H1 (cell line): ENCODE results near the gene MRRF. TPM values are rescaled to one million over a fixed set of nuclear protein-coding genes. Genes with fewer than 3 reads are reported as not detected.

ENCODE experiments used
- CTCF ChIA-PET: fragments of 300-600 bp; sonication (Branson Sonifier 250); formaldehyde crosslinking; loops from one replicate; lab custom pipeline; 2021; ENCODE audit not compliant: partially characterized antibody; lab: Charles Lee
- POLR2A ChIA-PET: fragments of 300-600 bp; sonication (Branson Sonifier 250); formaldehyde crosslinking; loops from one replicate; lab custom pipeline; 2021; ENCODE audit warnings: inconsistent platforms; ENCODE audit not compliant: partially characterized antibody; lab: Charles Lee
- DNase-seq, 2 experiments: peaks; one replicate each; pipeline versions ENCODE4 v3.0.0 to v3.0.0-alpha.2; 2010 to 2022; ENCODE audit warnings: low spot score in 2 of 2, low read depth in 1 of 2, mixed read lengths in 1 of 2
- FAIRE-seq: peaks from 2 replicates; lab custom pipeline; 2011; peaks lifted over from hg19 to GRCh38; lab: Jason Lieb, UNC
- H2AFZ ChIP-seq: 2 replicates; pipeline ENCODE4 v1.8.1; 2012; ENCODE audit warnings: low read length, inconsistent platforms
- H2AK5ac ChIP-seq: 2 replicates; pipeline ENCODE4 v1.6.1; 2013; ENCODE audit warnings: low read depth, low read length
- H2BK120ac ChIP-seq: replicated peaks from 2 replicates; pipeline ENCODE3; 2013; ENCODE audit warnings: low read depth, low read length, inconsistent platforms
- H2BK12ac ChIP-seq: 2 replicates; pipeline ENCODE4 v1.6.1; 2013; ENCODE audit warnings: low read depth, low read length
- H2BK15ac ChIP-seq: 2 replicates; pipeline ENCODE4 v1.6.1; 2013; ENCODE audit warnings: low read length
- H2BK20ac ChIP-seq: 2 replicates; pipeline ENCODE4 v1.6.1; 2013; ENCODE audit warnings: low read length
- H2BK5ac ChIP-seq: 2 replicates; pipeline ENCODE4 v1.6.1; 2013; ENCODE audit warnings: low read depth, low read length
- H3K14ac ChIP-seq: 2 replicates; pipeline ENCODE4 v1.6.1; 2013; ENCODE audit warnings: inconsistent platforms; ENCODE audit not compliant: insufficient read length
- H3K18ac ChIP-seq: 2 replicates; pipeline ENCODE4 v1.6.1; 2013; ENCODE audit warnings: low read length; ENCODE audit errors: extremely low read depth
- H3K23ac ChIP-seq: 2 replicates; pipeline ENCODE4 v1.6.1; 2013; ENCODE audit warnings: inconsistent platforms; ENCODE audit not compliant: insufficient read length
- H3K23me2 ChIP-seq: 2 replicates; pipeline ENCODE4 v1.6.1; 2013; ENCODE audit warnings: low read depth, low read length
- H3K27ac ChIP-seq: 2 replicates; pipeline ENCODE4 v1.6.1; 2011; ENCODE audit warnings: low read depth, low read length, inconsistent platforms
- H3K27me3 ChIP-seq, 4 experiments: replicated peaks in 1 of 4; 1 replicate in 1 of 4; 2 replicates in 3 of 4; pipeline versions ENCODE4 v1.6.1 to v1.8.1; 2011 to 2013; ENCODE audit warnings: low read length in 3 of 4, mild to moderate bottlenecking in 3 of 4, inconsistent platforms in 2 of 4, mixed read lengths in 2 of 4, moderate library complexity in 1 of 4; ENCODE audit not compliant: control insufficient read depth in 3 of 4, insufficient read depth in 3 of 4; ENCODE audit errors: extremely low read depth in 1 of 4
- H3K36me3 ChIP-seq, 4 experiments: 2 replicates each; pipeline versions ENCODE4 v1.6.1 to v1.8.1; 2011 to 2013; ENCODE audit warnings: mild to moderate bottlenecking in 4 of 4, low read length in 3 of 4, moderate library complexity in 2 of 4, control low read depth in 1 of 4, inconsistent platforms in 1 of 4; ENCODE audit not compliant: insufficient read depth in 4 of 4, control insufficient read depth in 2 of 4
- H3K4ac ChIP-seq: replicated peaks from 2 replicates; pipeline ENCODE3; 2013; ENCODE audit warnings: low read length, low read depth, mixed read lengths, inconsistent platforms; ENCODE audit not compliant: insufficient read length
- H3K4me1 ChIP-seq, 4 experiments: replicated peaks in 1 of 4; 1 replicate in 1 of 4; 2 replicates in 3 of 4; pipeline versions ENCODE4 v1.6.1 to v1.8.1; 2011 to 2013; ENCODE audit warnings: low read length in 3 of 4, inconsistent platforms in 2 of 4, mixed read lengths in 1 of 4; ENCODE audit not compliant: insufficient read depth in 4 of 4, control insufficient read depth in 3 of 4
- H3K4me2 ChIP-seq, 2 experiments: 2 replicates each; pipeline versions ENCODE4 v1.6.1 to v1.8.1; 2011 to 2013; ENCODE audit warnings: low read depth in 2 of 2, low read length in 2 of 2, control low read depth in 1 of 2, inconsistent platforms in 1 of 2, mild to moderate bottlenecking in 1 of 2; ENCODE audit not compliant: insufficient read depth in 1 of 2
- H3K4me3 ChIP-seq, 4 experiments: fragments of 200-600, 300-600 bp in 1 of 4; sonication (generic), shearing (Covaris generic), sonication (Bioruptor Twin) in 1 of 4; 2 replicates each; pipeline versions ENCODE4 v1.5.1 to v1.8.1; 2011 to 2016; ENCODE audit warnings: low read length in 4 of 4, low read depth in 3 of 4, control low read depth in 2 of 4, inconsistent platforms in 2 of 4, mild to moderate bottlenecking in 2 of 4, mixed read lengths in 1 of 4, moderate library complexity in 1 of 4; ENCODE audit not compliant: insufficient read depth in 2 of 4; ENCODE audit errors: extremely low read depth in 1 of 4
- H3K56ac ChIP-seq: replicated peaks from 2 replicates; pipeline ENCODE3; 2013; ENCODE audit warnings: low read depth, mild to moderate bottlenecking, mixed read lengths, low read length, inconsistent platforms; ENCODE audit not compliant: insufficient read length
- H3K79me1 ChIP-seq: 2 replicates; pipeline ENCODE4 v1.6.1; 2013; ENCODE audit warnings: low read depth, low read length, control low read depth
- H3K79me2 ChIP-seq, 2 experiments: 2 replicates each; pipeline versions ENCODE4 v1.6.1 to v1.8.1; 2012 to 2013; ENCODE audit warnings: low read length in 2 of 2, mild to moderate bottlenecking in 2 of 2, inconsistent platforms in 1 of 2; ENCODE audit not compliant: insufficient read depth in 2 of 2, control insufficient read depth in 1 of 2
- H3K9ac ChIP-seq, 4 experiments: replicated peaks in 1 of 4; 1 replicate in 1 of 4; 2 replicates in 3 of 4; pipeline versions ENCODE4 v1.6.1 to v1.8.1; 2011 to 2013; ENCODE audit warnings: low read depth in 3 of 4, low read length in 3 of 4, control low read depth in 2 of 4, mild to moderate bottlenecking in 2 of 4, moderate library complexity in 2 of 4, inconsistent platforms in 1 of 4; ENCODE audit errors: extremely low read depth in 1 of 4
- H3K9me3 ChIP-seq, 2 experiments: 2 replicates each; pipeline versions ENCODE4 v1.6.1 to v1.8.1; 2012 to 2013; ENCODE audit warnings: mild to moderate bottlenecking in 2 of 2, moderate library complexity in 2 of 2, control low read depth in 1 of 2, inconsistent platforms in 1 of 2, low read depth in 1 of 2, low read length in 1 of 2, mixed read lengths in 1 of 2; ENCODE audit not compliant: insufficient read depth in 2 of 2
- H4K20me1 ChIP-seq, 2 experiments: replicated peaks in 1 of 2; 2 replicates each; pipeline versions ENCODE3 to v1.8.1; 2011 to 2013; ENCODE audit warnings: inconsistent platforms in 2 of 2, low read length in 2 of 2, mild to moderate bottlenecking in 1 of 2; ENCODE audit not compliant: insufficient read depth in 2 of 2, control insufficient read depth in 1 of 2
- H4K5ac ChIP-seq: 2 replicates; pipeline ENCODE4 v1.6.1; 2013; ENCODE audit warnings: low read length, low read depth, mixed read lengths, inconsistent platforms; ENCODE audit not compliant: insufficient read length
- H4K8ac ChIP-seq: 2 replicates; pipeline ENCODE4 v1.8.0; 2013; ENCODE audit warnings: mild to moderate bottlenecking, moderate library complexity, low read length, inconsistent platforms; ENCODE audit not compliant: insufficient read depth; ENCODE audit errors: extremely low read depth
- H4K91ac ChIP-seq: replicated peaks from 2 replicates; pipeline ENCODE3; 2013; ENCODE audit warnings: low read length, mixed read lengths, inconsistent platforms; ENCODE audit not compliant: insufficient read length
- BRCA1 ChIP-seq: IDR thresholded peaks from 2 replicates; pipeline ENCODE4 v1.6.1; 2012; ENCODE audit warnings: low read depth, low read length, improper control_type of control experiment
- CEBPB ChIP-seq: IDR thresholded peaks from 2 replicates; pipeline ENCODE4 v1.6.1; 2012; ENCODE audit warnings: low read depth, low read length
- HDAC2 ChIP-seq, 2 experiments: fragments of 300-600 bp in 1 of 2; sonication (generic) in 1 of 2; IDR thresholded peaks; 2 replicates each; pipeline ENCODE4 v1.6.1; 2011 to 2012; ENCODE audit warnings: low read depth in 2 of 2, low read length in 2 of 2, mild to moderate bottlenecking in 2 of 2, moderate library complexity in 2 of 2, borderline replicate concordance in 1 of 2, inconsistent platforms in 1 of 2
- MAX ChIP-seq: IDR thresholded peaks from 2 replicates; pipeline ENCODE4 v1.6.1; 2012; ENCODE audit warnings: inconsistent platforms
- PHF8 ChIP-seq: fragments of 200-600 bp; sonication (generic); conservative IDR thresholded peaks from 2 replicates; pipeline ENCODE4 v1.7.1; 2012; ENCODE audit warnings: low read depth, mild to moderate bottlenecking, inconsistent platforms, low read length, moderate library complexity
- RBBP5 ChIP-seq: IDR thresholded peaks from 2 replicates; pipeline ENCODE4 v1.7.1; 2012; ENCODE audit warnings: low read depth, mild to moderate bottlenecking, inconsistent platforms, low read length, moderate library complexity, borderline replicate concordance
- SP1 ChIP-seq: IDR thresholded peaks from 2 replicates; pipeline ENCODE4 v1.6.1; 2011; ENCODE audit warnings: low read depth, low read length
- TEAD4 ChIP-seq: IDR thresholded peaks from 2 replicates; pipeline ENCODE4 v1.6.1; 2012; ENCODE audit warnings: low read depth, low read length, inconsistent platforms, mixed read lengths
- WGBS, 2 experiments: shearing (Covaris generic) in 1 of 2; methylation state at CpG; one replicate each; pipeline versions ENCODE4 v1.1.6 to v1.1.7; 2013 to 2015; ENCODE audit warnings: low lambda C conversion rate in 2 of 2, mixed read lengths in 2 of 2, inconsistent platforms in 1 of 2, low coverage in 1 of 2, missing lambda C conversion rate in 1 of 2; ENCODE audit not compliant: insufficient replicate concordance in 2 of 2, insufficient coverage in 1 of 2, insufficient read length in 1 of 2; ENCODE audit errors: extremely low coverage in 1 of 2, missing lambda C conversion rate in 1 of 2; 5-methylcytosine and 5-hydroxymethylcytosine counted together
- polyA plus RNA-seq, 7 experiments: library from polyadenylated mRNA; depleted of rRNA in 3 of 7; stranded (reverse) in 5 of 7; unstranded in 2 of 7; fragments of >200 nt in 5 of 7; fragments of 200-250 nt in 2 of 7; gene quantifications; 1 replicate in 5 of 7; 2 replicates in 1 of 7; 4 replicates in 1 of 7; pipeline versions ENCODE4 v1.2.1 to v1.2.3, GENCODE V29; 2011 to 2013; ENCODE audit warnings: missing spikeins in 2 of 7, mixed read lengths in 2 of 7
- total RNA-seq: library from RNA; stranded (reverse); fragmentation: NEBNext Ultra II Directional; extraction: Animal tissue kit (Norgen Biotek cat#: 25700); gene quantifications from 2 replicates; pipeline ENCODE4 v1.2.1, GENCODE V29; 2021

The MRRF gene
- total and polyA plus RNA-seq, 2 of the 8 experiments (the other 6 are each of a cell fraction or from before 2014, with no cell fraction given), result 29.4 to 47.8 TPM

GRCh38 chr9:122342323-122343050, 77.8 kb downstream of the MRRF start:
- ChIA-PET CTCF (interaction anchor here (1.0 to 25.6 kb wide), 5 partner anchors 8 to 244 kb away, joined by 3 to 544 read pairs (median 4); no protein-coding TSS in a partner anchor), POLR2A (interaction anchor here (0.8 kb wide), 1 partner anchor 13 kb away, joined by 3 read pairs; no protein-coding TSS in a partner anchor)
- H2BK120ac ChIP-seq, result no peak overlapping the region
- H4K91ac ChIP-seq, result peak overlapping the region; percentile 58
- no peaks in the 10 kb centered on the region for H3K79me1 ChIP-seq
- no peaks in the 10 kb centered on the region for H3K9me3 ChIP-seq
- H3K14ac ChIP-seq, result no peak overlapping the region
- H3K4me1 ChIP-seq, result peaks cover 9 to 36% (median 21%) of the 10 kb centered on the region in 4 experiments
- H3K4me2 ChIP-seq, result peak overlapping the region; percentile 42 to 47
- H3K23ac ChIP-seq, result no peak overlapping the region
- H2AK5ac ChIP-seq, result no peak overlapping the region
- H4K20me1 ChIP-seq, result no peaks in the 10 kb centered on the region
- DNase-seq, result no peak
- H2BK12ac ChIP-seq, result peak overlapping the region; percentile 70; the same call in 1 of the 2 replicates
- no peak overlapping the region for H4K8ac ChIP-seq
- peak; percentile 42 for FAIRE-seq
- H3K4ac ChIP-seq, result no peak overlapping the region
- WGBS, 2 experiments, result 48% methylated on average over 15 of the region's 15 CpGs; no CpG with 5 or more reads in 1 of the 2 experiments
- peak overlapping the region; percentile 5; the same call in 1 of the 2 replicates for H2BK20ac ChIP-seq
- no peaks in the 10 kb centered on the region for H3K79me2 ChIP-seq
- H3K23me2 ChIP-seq, result peaks cover 10% of the 10 kb centered on the region
- peak overlapping the region in 3 of 4 experiments; percentile 3 to 16 (median 5); a peak in 2 of 8 replicates for H3K4me3 ChIP-seq
- H3K27ac ChIP-seq, result no peak overlapping the region
- peak overlapping the region; percentile 90; the same call in 1 of the 2 replicates for H2BK5ac ChIP-seq
- H3K36me3 ChIP-seq, result no peaks in the 10 kb centered on the region
- no peak overlapping the region; the same call in 1 of the 2 replicates for H2AFZ ChIP-seq
- no peak overlapping the region for H4K5ac ChIP-seq
- H3K56ac ChIP-seq, result no peak overlapping the region
- peak; percentile 35; the same call in 1 of the 2 replicates for TF ChIP-seq SP1
- TF ChIP-seq TEAD4, result peak; percentile 78
- TF ChIP-seq PHF8, result no peak
- TF ChIP-seq CEBPB, result no peak
- TF ChIP-seq MAX, result peak; percentile 60; the same call in 1 of the 2 replicates
- 0 out of 2 replicates have a peak, but pooled peaks have one; percentile 50 for TF ChIP-seq RBBP5
- no peak for TF ChIP-seq BRCA1
- 0 out of 4 replicates have a peak, but pooled peaks of 1 of the 2 experiments have one; percentile 10 for TF ChIP-seq HDAC2 (IDR thresholded peaks at IDR 0.05; ENCODE audit: borderline replicate concordance in 1 of 2, low read depth in 2 of 2, low read length in 2 of 2)
- peak overlapping the region; percentile 72; the same call in 1 of the 2 replicates for H3K18ac ChIP-seq
- no peak overlapping the region for H2BK15ac ChIP-seq
- H3K27me3 ChIP-seq, result peaks cover 0 to 13% (median 7%) of the 10 kb centered on the region in 4 experiments; a peak in 6 of 7 replicates
- no peak overlapping the region for H3K9ac ChIP-seq
